Activated CD8-positive, alpha-beta memory T cell treated with anti-CD3 and anti-CD28 coated beads, Interleukin-2, amount 50 U/mL, for 24 hours (primary cell): ENCODE results near the gene GPRIN1.

Experiments
- DNase-seq: peaks from one replicate; pipeline ENCODE4 v3.0.0-alpha.2; 2020; ENCODE audit errors: extremely low read depth

The GPRIN1 gene

DNA sequence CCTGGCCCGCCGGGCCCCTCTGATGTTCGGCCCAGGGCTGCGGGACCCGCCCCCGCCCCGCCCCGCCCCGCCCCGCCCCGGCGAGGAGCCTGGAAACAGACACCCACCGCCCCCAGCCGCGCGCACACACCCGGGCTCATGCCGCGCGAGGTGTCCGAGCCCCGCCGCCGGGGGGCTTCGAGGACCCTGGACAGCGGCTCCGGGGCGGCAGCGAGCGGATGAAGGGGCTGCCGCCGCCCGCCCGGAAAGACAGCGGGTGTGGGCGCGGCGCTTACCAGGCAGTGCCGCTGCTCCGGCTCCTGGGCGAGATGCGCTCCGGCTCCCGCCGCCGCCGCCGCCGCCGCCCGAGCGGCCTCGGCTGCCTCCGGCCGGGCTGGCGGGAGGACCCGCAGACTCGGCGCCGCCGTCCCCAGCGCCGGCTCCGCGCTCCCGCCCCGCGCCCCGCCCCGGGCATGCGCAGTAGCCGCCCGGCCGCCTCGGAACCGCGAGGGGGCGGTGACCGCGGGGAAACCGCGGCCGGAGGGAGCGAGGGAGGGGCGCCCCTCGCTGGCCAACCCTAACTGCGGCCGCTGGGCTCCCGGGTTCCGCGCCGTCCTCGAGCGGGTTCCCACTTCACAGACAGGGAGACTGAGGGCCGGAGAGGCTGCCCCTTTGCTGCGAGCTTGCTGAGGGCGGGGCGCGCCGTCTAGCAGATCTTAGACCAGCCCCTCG is at the start of gene GPRIN1:
GPRIN1 (minus strand) TSS at position 433 of the 711 bp plus-strand sequence. CDS start 10,322 bp downstream, outside the sequence.
- no peak for DNase-seq

DNA sequence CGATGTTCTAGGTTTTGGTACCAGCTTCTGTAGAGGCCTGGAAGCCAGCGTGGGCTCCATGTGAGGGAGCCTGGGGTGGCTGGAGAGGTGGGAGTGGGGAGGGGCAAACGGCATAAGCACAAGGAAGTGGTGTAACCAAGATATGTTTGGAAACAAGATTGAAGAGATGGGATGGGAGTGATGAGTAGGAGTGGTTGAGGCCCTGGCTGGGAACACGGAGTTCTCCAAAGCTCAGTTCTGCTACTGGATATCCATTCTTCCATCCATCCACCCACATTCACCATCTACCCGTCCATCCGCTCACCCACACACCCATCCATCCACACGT is 49.5 kb upstream of the GPRIN1 start:
- no peak for DNase-seq

DNA sequence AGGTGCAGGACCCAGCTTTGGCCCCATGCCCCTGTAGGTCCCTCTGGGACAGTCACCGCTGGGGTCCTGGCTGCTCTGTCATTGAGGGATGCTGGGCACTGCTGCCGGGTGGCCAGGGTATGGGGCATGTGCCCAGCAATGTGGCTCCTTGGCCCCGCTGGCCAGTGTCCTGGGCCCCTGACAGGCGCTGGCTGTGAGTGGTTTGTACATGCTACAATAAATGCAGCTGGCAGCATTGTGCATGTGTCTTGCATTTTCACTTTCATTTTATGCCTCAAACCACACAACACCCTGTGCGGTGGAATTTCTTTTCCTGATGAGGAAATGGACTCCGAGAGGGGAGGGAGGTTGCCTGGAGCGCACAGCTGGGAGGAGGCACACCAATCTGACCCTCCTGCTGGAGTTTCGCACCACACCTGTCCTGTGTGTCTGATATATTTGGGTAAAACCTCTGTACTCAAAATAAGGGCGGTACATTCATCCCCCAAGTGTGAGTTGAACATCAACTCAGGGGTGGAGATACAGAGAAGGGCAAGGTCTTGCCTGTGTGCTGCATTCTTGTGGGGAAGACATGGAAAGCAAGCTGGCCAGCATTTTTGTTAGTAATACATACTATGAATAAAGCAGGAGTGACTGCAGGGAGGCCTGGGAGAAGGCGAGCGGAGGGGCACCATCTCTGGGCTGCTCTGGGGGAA is 49.0 kb upstream of the GPRIN1 start:
- DNase-seq = no peak

DNA sequence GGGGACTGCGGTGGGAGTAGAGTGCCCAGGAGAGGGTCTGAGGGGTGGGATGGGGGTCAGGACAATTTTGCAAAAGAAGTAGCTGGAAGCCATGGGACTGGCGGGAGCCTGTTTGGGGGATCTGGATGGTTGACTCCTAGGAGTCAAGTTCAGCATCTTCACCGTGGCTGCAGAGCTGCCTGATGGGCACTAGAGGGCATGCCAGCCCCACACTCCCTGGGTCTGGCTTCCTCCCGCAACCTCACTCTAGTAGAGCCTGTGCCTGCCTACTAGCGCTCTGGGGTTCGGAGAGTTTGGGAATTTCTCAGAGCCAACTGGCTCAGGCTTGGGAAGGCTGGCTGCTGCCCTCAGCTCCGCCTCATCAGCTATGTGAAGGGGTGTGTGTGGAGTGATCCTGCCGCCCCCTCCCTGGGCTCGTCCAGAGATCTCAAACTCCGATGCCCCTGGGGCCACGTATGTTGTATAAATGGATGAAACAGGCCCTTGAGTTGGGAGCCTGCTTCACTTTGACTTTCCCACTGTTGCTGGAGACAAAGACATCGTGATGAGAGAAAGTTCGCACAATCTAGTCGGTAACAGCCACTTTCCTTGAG is 48.1 kb upstream of the GPRIN1 start:
- no peak for DNase-seq

DNA sequence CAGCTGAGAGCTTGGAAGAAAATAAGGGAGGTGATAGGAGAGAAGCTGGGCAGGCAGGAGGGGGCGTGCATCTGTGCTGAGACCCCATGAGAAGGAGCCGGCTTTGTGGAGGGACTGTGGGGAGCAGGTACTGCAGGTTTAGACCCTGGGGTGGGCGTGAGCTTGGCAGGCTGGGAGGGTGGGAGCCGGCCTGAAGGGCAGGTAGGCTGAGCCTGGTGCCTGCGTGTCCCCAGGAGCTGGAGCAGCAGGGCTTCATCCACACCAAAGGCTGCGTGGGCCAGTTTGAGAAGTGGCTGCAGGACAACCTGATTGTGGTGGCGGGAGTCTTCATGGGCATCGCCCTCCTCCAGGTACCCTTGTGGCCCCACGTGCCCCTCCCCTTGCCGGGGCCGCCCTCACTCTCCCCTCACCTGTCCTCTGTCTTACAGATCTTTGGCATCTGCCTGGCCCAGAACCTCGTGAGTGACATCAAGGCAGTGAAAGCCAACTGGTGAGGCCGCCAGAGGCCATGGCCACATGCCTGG is 46.6 kb upstream of the GPRIN1 start:
- no peak for DNase-seq

DNA sequence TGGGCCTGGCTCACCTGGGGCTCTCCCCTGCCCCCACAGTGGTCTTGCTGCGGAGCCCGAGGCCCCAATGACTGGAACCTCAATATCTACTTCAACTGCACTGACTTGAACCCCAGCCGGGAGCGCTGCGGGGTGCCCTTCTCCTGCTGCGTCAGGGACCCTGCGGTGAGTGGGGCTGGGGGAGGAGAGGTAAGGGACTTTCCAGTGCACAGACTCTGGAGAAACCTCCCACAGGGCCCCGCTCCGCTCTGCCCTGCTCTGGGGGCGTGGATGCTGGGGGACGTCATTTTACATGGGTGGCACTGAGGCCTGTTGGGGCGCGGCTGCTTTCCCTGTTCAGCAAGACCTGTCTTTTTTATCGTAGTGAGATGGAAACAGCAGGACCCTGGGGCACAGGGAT is 44.9 kb upstream of the GPRIN1 start:
- no peak for DNase-seq

DNA sequence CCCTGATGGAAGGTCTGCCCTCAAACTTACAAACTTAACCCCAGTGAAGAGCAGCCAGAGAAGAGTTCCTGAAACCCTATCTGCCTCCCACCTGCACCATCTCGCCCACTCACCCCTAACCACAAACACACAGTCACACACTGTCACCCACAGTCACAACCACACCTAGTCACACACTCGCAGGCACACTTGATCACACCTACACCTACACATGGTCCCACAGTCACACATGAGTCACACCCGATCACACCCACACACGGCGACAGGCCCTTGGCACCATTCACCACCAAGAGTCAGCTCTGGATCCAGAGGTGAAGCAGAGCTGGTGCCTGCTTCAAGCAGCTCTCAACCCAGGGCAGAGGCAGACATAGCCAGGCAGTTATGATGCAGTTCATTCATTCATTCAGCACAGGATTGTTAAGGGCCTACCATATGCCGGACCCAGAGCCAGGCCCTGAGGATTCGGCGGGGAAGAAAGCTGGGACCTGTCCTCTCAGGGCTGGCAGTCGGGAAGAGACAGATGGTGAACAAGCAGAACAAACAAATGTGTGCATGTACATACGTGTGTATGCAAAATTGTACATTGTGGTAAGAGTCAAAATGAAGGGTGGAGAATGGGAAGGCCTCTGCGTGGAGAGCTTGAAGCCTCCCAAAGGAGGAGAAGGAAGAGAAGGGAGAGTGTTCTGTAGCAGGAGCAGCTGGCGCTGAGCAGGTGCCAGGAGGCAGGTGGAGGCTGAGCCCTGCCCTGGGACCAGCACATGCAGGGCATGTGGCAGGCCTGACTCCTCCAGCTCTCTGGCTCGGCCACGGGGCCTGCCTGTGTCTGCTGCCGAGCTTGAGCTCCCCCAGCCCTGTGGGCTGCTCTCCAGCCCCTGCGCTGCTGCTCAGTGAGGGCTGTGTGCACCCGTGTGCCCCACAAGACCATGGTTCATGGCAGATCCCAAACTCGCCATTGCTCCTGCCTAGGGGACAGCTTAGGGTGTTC is 43.7 kb upstream of the GPRIN1 start:
- peak; percentile 71 for DNase-seq

DNA sequence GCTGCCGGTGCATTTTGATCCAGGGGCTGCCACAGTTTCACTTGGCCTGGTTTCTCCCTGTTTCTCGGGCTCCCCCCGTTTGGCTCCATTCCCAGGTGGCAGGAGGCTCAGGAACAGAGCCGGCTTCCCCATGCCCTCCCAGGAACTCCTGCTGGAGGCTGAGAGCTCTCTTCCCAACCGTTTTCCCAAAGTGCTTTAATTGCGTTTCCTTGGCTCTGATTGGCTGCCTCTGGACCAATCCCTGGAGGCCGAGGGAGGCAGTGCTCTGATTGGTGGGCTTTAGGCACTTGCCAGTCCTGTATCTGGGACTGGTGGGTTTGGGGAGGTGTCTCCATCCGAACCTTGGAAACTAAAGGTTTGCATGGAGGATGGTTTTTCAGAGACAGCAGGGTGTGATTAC is 42.2 kb upstream of the GPRIN1 start:
- DNase-seq = no peak

DNA sequence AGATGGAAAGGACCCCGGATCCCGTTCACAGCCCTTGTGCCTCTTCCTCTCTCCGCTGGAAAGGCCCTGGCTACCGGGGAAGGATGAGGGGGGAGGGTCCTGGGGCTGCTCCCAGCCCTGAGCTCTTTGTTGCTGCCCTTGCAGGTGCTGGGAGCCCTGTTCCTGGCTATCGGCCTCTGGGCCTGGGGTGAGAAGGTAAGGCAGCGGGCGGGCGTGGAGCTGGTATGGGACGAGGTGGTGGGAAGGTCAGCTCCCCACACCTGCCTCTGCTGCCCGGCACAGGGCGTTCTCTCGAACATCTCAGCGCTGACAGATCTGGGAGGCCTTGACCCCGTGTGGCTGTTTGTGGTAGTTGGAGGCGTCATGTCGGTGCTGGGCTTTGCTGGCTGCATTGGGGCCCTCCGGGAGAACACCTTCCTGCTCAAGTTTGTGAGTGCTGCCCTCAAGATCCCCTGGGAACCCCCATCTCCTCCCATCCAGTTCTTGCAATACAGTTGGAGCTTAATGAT is 41.6 kb upstream of the GPRIN1 start:
- DNase-seq = no peak

DNA sequence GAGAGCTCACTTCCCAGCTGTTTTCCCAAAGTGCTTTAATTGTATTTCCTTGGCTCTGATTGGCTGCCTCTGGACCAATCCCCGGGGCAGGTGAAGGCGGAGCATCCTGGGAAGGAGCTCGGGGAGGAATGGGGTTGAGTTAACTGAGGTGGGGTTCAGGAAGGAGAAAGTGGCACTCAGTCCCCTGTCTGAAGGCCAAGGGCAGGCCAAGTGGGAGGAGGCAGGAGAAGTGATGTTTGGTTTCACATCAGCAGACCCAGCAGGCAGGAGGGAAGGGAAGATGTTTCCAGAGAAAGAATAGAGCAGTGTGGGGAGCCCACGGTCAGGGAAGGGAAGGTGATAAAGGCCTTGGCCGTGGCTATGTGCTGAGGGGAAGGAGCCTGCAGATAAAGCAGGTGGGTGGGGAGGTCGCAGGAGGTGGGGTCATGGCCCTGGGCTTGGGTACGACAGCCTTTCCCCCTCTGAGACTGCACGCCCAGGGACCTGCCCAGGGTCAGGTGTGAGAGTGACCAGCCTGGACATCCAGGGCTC is 40.5 kb upstream of the GPRIN1 start:
- no peak for DNase-seq

DNA sequence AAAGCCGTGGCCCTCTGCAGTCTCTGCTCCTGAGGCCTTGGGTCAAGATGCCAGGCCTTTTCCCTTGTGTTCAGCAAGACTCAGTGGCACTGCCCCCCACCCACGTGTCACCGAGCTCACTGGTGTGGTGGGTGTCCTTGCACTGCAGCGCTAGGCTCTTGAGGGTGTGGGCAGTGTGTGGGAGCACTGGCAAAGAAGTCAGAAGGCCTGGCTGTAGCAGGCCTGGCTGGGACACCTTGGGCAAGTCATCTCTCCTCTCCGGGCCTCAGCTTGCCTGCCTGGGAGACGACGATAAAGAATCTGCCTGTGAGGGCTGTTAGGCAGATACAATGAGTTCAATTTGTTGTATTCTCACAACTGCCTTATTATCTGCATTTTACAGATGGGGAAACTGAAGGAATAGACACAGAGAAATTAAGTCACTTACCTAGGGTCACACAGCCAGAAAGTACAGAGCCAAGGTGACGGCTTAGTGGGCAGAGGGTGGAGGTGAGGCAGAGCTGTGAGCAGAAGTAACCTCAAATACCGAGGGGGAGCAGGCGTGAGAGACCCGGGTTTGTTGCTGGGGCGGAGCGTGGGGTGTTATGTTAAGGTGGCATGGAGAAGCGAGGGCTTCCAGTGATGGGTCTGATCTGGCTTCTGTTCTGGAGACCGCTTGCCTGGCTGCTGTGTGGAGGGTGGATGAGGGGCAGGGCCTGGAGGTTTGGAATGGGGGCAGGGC is 38.7 kb upstream of the GPRIN1 start:
- no peak for DNase-seq

DNA sequence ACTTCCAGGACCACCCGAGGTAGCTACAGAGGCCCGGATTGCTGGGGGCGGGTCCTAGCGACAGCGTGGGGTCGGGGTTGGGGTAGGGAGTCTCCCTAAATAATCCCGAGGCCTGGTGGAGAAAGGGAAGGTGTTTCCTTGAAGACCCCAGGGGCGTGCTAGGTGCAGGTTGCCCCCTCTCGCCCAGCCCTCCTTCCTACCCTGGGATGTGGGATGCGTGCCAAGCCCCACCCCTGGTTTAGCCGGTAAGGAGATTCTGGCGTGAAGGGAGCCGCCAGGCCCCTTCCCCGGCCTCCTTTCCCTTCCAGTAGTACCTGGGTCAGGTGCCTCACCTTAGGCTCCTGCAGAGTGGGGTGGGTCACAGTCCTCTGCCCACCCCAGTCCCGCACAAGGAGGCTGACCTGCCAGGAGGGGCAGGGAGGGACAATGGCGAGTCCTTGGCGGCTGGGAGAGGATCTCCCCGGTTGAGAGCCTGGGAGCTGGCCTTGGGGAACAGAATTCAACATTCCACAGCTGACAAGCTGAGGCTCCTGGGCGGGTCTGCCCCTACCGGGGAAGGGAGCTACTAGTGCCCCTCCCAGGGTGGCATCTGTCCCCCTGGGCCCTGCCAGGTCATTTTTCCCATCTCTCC is 38.0 kb upstream of the GPRIN1 start:
- no peak for DNase-seq

DNA sequence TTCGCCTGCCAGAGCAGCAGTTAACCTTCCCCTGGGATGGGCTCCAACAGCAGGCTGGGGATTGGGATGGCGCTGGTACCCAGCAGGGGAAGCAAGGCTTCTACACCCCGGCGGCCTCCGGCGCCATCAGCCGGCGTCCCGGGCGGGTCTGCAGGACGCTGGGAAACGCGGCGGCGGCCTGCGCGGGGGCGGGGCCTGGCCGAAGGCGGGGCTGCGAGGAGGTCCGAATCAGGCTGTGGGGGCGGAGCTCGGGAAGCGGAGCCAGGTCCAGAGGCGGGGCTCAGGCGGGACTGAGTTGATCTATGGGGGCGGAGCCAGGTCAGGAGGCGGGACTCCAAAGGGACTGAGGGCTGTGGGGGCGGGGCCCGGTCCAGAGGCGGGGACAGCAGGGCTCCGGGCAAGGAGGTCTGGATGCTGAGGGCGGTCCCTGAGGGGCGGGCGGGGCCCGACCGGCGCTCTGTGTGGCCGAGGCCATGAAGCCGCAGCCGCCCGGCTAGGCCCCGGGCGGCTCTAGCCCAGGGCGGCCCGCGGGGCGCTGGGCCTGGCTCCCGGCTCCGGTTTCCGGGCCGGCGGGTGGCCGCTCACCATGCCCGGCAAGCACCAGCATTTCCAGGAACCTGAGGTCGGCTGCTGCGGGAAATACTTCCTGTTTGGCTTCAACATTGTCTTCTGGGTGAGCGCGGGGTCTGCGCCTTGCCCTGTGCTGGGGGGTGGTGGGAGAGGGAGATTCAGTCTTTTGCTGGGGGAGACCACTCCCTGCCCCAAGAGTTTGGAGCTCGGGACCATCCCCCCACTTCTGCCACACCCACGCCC is 37.3 kb upstream of the GPRIN1 start, which contains the start of gene TSPAN17:
TSPAN17 (plus strand) TSS at position 455 of the 813 bp plus-strand sequence; CDS start at position 587, 132 bp downstream.
- DNase-seq = peak; percentile 99

DNA sequence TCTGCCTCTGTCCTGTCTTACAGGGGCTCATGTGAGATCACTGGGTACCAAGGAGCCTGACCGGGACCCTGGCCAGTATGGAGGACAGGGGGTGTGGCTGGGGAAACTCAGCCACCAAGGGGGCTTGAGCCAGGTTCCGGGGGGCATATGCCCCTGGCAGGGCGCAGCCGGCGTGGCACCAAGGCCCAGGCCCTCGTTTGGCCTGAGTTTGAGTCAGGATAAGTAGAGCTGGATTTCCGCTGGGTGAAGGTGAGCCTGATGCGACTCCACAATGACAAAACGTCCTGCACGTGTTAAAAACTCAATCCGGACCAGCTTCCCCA is 36.7 kb upstream of the GPRIN1 start:
- DNase-seq = no peak

DNA sequence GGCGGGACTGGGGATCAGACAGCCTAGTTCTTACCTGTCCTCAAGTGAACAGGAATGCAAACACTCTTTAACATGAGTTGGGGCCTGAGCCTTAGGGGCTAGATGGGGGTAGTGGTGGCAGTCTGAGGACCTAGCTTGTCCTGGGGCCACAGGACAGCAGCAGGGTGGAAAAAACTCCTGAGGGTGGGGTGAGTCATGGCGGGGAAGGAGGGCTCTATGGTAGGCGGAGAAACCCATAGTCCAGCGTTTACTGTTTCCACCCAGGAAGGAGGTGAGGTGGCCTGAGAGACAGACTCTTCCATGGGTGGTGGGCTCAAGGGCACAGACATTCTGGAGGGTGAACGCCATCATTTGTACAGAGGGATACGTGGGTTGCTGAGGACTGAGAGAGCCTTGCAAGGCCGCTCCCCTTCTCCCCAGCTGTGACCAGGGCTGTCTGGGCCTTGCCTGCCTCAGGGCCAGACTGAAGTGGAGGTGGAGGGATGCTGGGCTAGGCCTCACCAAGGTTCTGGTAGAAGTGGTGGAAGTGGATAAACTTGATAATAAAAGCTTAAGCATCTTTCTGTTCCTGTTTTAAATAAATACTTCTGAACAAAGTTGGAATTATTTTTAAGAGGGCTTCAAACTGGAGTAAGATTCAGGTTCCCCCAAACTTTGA is 36.2 kb upstream of the GPRIN1 start:
- no peak for DNase-seq

DNA sequence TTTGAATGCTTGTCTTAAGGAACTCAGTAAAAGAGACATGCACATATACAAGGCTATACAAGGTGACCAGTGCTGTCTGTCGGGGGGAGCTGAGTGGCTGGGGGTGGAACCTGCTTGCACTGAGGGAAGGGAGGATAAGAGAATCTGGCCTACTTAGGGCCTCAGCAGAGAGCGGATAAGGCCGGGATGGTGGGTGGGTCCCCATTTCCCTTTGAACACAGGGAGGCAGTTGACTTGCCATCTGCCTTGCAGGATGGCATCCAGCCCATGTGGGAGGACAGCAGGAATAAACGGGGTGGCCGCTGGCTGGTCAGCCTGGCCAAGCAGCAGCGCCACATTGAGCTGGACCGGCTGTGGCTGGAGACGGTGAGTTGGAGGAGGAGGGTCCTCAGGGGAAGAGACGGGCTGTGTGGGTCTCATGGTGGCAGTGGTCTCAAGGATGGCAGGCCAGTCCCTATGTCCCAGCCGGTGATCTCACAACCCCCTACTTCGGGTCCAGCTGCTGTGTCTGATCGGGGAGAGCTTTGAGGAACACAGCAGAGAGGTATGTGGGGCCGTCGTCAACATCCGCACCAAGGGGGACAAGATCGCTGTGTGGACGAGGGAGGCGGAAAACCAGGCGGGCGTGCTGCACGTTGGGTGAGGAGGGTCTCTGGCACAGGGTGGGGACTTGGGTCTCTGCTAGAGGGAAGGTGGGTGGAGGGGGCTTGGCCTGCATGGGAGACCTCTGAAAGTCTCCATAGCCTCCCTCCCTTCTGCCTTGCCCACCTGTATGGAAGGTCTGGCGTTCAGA is 35.1 kb upstream of the GPRIN1 start:
- DNase-seq = no peak

DNA sequence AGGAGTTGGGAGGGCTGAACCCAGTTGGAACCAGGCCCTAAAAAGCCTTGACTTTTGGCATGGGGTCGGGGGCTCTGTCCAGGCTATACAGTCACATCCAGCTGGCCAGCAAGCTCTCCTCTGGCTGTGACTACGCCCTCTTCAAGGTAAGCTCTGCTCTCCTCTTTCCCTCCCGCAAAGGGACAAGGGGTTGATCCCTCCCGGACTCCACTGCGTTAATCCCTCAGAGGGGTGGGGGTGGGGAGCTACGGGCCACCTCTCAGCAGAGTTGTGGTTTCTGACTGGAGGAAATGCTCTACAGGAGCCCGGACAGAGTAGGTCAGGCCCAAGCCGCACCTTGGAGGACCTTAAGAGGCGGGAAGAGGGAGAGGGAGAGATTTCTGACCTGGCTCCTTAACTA is 34.3 kb upstream of the GPRIN1 start:
- no peak for DNase-seq
